A673 (cell line): ENCODE results near the gene DCUN1D4. TPM values are rescaled to one million over a fixed set of nuclear protein-coding genes. Genes with fewer than 3 reads are reported as not detected.

Experiments
- BruUV-seq: library from RNA; stranded (reverse); fragments of 400-500 nt; replicated peaks from 2 replicates; lab custom pipeline; 2021; lab: Mats Ljungman, UMichigan
- CTCF ChIA-PET: fragments of 300-600 bp; sonication (Branson Sonifier 250); formaldehyde crosslinking; loops from one replicate; lab custom pipeline; 2022; ENCODE audit warnings: antibody characterized with exemption; lab: Charles Lee
- POLR2A ChIA-PET: fragments of 300-600 bp; sonication (Branson Sonifier 250); formaldehyde crosslinking; loops from one replicate; lab custom pipeline; 2022; ENCODE audit warnings: antibody characterized with exemption; ENCODE audit not compliant: low non-redundant PET; lab: Charles Lee
- DNase-seq: peaks from one replicate; pipeline ENCODE4 v3.0.0-alpha.2; 2015; ENCODE audit warnings: low spot score
- H3K27ac ChIP-seq: fragments of 200-600 bp; sonication (generic); 2 replicates; pipeline ENCODE4 v1.5.1; 2016; ENCODE audit warnings: mixed run types, low read depth, mild to moderate bottlenecking, mixed read lengths, antibody characterized with exemption, low read length; ENCODE audit not compliant: poor library complexity, severe bottlenecking
- H3K27me3 ChIP-seq: fragments of 200-600 bp; sonication (generic); replicated peaks from 2 replicates; pipeline ENCODE4 v1.6.1; 2017; ENCODE audit warnings: mixed run types, low read depth, mild to moderate bottlenecking, mixed read lengths, antibody characterized with exemption, low read length; ENCODE audit not compliant: insufficient read depth, poor library complexity
- H3K36me3 ChIP-seq: fragments of 200-600 bp; sonication (generic); 2 replicates; pipeline ENCODE4 v1.6.1; 2016; ENCODE audit warnings: mixed run types, mild to moderate bottlenecking, mixed read lengths, antibody characterized with exemption, low read length; ENCODE audit not compliant: insufficient read depth, poor library complexity, severe bottlenecking
- H3K4me1 ChIP-seq: fragments of 200-600 bp; sonication (generic); 2 replicates; pipeline ENCODE4 v1.6.1; 2017; ENCODE audit warnings: mixed run types, mild to moderate bottlenecking, mixed read lengths, antibody characterized with exemption, low read length; ENCODE audit not compliant: insufficient read depth, poor library complexity, severe bottlenecking
- H3K4me3 ChIP-seq: fragments of 200-600 bp; sonication (generic); 2 replicates; pipeline ENCODE4 v1.5.1; 2016; ENCODE audit warnings: low read depth, mixed run types, mild to moderate bottlenecking, mixed read lengths, low read length; ENCODE audit not compliant: poor library complexity, severe bottlenecking
- H3K9me3 ChIP-seq: fragments of 200-600 bp; sonication (generic); 2 replicates; pipeline ENCODE4 v1.6.1; 2016; ENCODE audit warnings: mixed run types, low read depth, mild to moderate bottlenecking, mixed read lengths, antibody characterized with exemption, low read length; ENCODE audit not compliant: poor library complexity, severe bottlenecking
- EZH2 ChIP-seq: fragments of 200-600 bp; sonication (generic); IDR thresholded peaks from 2 replicates; pipeline ENCODE4 v1.6.1; 2017; ENCODE audit warnings: borderline replicate concordance, low read depth, mild to moderate bottlenecking, mixed read lengths, antibody characterized with exemption, low read length; ENCODE audit not compliant: poor library complexity, severe bottlenecking
- intact Hi-C: fragments of 100-400 bp; cut with micrococcal nuclease; formaldehyde crosslinking; loops from one replicate; pipeline ENCODE4 v1.10.0; 2022; ENCODE audit not compliant: unreplicated experiment
- total RNA-seq: library from RNA; stranded (reverse); gene quantifications from 2 replicates; pipeline ENCODE4 v1.2.3, GENCODE V29; 2021
- TF ChIP-seq, protein P1 (sequence below): fragments of 300-800, 200-600 bp; sonication (generic); conservative IDR thresholded peaks from 2 replicates; pipeline ENCODE4 v1.5.1; 2017; ENCODE audit warnings: low read depth, mild to moderate bottlenecking, antibody characterized with exemption, low read length, moderate library complexity, mixed read lengths

The DCUN1D4 gene
- total RNA-seq, 1 experiment from 2014 or later: 21.5 TPM

- no peak for DNase-seq
- intact Hi-C loops: no loop called here
- no peak overlapping the region for H3K4me3 ChIP-seq
- ChIA-PET POLR2A (no interaction called here), CTCF (no interaction called here)
- H3K36me3 ChIP-seq: no peaks in the 10 kb centered on the region
- no peaks in the 10 kb centered on the region for H3K9me3 ChIP-seq
- no peaks in the 10 kb centered on the region for H3K4me1 ChIP-seq
- H3K27me3 ChIP-seq: no peaks in the 10 kb centered on the region
- TF ChIP-seq, protein P1, sequence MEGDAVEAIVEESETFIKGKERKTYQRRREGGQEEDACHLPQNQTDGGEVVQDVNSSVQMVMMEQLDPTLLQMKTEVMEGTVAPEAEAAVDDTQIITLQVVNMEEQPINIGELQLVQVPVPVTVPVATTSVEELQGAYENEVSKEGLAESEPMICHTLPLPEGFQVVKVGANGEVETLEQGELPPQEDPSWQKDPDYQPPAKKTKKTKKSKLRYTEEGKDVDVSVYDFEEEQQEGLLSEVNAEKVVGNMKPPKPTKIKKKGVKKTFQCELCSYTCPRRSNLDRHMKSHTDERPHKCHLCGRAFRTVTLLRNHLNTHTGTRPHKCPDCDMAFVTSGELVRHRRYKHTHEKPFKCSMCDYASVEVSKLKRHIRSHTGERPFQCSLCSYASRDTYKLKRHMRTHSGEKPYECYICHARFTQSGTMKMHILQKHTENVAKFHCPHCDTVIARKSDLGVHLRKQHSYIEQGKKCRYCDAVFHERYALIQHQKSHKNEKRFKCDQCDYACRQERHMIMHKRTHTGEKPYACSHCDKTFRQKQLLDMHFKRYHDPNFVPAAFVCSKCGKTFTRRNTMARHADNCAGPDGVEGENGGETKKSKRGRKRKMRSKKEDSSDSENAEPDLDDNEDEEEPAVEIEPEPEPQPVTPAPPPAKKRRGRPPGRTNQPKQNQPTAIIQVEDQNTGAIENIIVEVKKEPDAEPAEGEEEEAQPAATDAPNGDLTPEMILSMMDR: no peak
- no peak for TF ChIP-seq EZH2
- no TSS peak for BruUV-seq
- no peak overlapping the region for H3K27ac ChIP-seq
These were observed 12.7 kb upstream of the DCUN1D4 start for GRCh38 chr4:51830156-51830720.

GRCh38 chr4:51831133-51831532, 11.8 kb upstream of the DCUN1D4 start:
- POLR2A ChIA-PET: no interaction called here
- DNase-seq: peak; percentile 49
- Histone ChIP-seq H3K27me3 (no peaks in the 10 kb centered on the region), H3K27ac (no peak overlapping the region), H3K36me3 (no peaks in the 10 kb centered on the region), H3K9me3 (no peaks in the 10 kb centered on the region), H3K4me1 (no peaks in the 10 kb centered on the region), H3K4me3 (no peak overlapping the region)
- intact Hi-C loops: no loop called here
- CTCF ChIA-PET: interaction anchor here (0.6 kb wide), 1 partner anchor 214 kb away, joined by 3 read pairs; no protein-coding TSS in a partner anchor
- no TSS peak for BruUV-seq
- TF ChIP-seq, protein P1: peak; percentile 62
- TF ChIP-seq EZH2: no peak

- Histone ChIP-seq H3K27ac (no peak overlapping the region), H3K9me3 (no peaks in the 10 kb centered on the region), H3K4me3 (no peak overlapping the region), H3K4me1 (no peaks in the 10 kb centered on the region), H3K36me3 (no peaks in the 10 kb centered on the region), H3K27me3 (no peaks in the 10 kb centered on the region)
- ChIA-PET CTCF (no interaction called here), POLR2A (no interaction called here)
- DNase-seq: no peak
- BruUV-seq: no TSS peak
- intact Hi-C loops: no loop called here
- TF ChIP-seq, protein P1: no peak
- no peak for TF ChIP-seq EZH2
These were observed 9.7 kb upstream of the DCUN1D4 start for GRCh38 chr4:51833236-51833635.
